CD4-positive, alpha-beta T cell treated with Interleukin-1 beta for 1 hour (primary cell): ENCODE results near the gene RRP1.

Source experiments
- DNase-seq, 2 donors: peaks; one replicate each; pipeline ENCODE4 v3.0.0-alpha.2; 2020 to 2022

Gene RRP1

GRCh38 chr21:43846430-43846829 is 57.1 kb downstream of the RRP1 start:
- DNase-seq, result no peak

GRCh38 chr21:43847301-43847700 is 57.9 kb downstream of the RRP1 start:
- DNase-seq, result no peak

- no peak for DNase-seq
Measured at GRCh38 chr21:43848771-43849170, 59.4 kb downstream of the RRP1 start.

GRCh38 chr21:43849532-43850299 is 60.3 kb downstream of the RRP1 start:
- no peak for DNase-seq

DNA sequence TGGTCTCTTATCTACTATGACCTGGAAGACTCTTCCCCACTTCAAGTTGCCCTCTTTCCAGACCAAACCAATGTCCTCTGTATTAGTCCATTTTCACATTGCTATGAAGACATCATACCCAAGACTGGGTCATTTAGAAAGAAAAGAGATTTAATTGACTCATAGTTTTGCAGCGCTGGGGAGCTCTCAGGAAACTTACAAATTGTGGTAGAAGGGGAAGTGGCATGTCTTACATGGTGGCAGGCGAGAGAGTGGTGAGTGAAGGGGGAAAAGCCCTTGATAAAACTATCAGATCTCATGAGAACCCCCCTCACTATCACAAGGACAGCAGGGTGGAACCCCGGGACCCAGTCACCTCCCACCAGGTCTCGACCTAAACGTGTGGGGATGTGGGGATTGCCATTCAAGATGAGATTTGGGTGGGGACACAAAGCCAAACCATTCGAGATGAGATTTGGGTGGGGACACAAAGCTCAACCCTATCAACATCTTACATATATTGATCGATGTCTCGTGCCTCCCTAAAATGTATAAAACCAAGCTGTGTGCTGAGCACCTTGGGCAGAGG is 61.4 kb downstream of the RRP1 start:
- DNase-seq, result no peak

GRCh38 chr21:43851593-43851992 is 62.2 kb downstream of the RRP1 start:
- DNase-seq, result no peak

DNA sequence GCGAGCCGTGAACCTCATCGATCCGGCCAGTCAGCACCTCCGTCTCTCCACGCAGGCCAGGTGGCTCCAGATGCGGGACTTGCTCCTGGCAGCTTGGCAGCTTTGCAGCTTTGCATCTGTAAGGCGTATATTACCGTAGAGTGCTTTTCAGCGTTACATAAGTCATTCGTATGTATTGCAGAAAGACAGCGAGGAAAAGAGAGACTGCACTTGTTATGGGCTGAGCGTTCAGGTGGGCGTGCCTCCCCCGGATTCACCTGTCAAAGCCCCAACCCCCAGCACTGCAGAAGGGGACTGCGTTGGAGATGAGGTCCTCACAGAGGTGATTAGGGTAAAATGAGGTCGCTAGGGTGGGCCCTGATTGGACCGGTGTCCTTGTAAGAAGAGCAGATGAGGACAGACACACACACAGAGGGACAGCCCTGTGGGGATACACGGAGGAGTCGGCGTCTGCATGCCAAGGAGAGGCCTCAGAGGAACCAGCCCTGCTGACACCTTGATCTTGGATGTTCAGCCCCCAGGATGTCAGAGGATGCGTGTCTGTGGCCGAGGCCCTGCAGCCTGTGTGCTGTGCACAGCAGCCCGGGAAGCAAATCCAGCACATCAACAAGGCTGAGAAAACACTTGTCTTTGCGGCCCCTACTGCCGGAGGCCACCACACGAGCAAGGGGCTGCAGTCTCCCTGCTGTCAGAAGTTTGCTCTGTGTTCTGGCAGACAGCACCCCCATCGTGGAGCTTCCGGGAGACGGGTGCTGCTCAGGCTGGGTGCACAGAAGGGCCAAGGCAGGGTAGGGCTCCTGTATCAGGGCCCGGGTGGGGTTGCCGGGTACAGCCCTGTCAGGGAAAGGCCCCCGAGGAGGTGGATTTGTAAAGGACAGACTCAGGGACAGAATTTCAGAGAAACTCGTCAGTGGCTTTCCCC is 64.7 kb downstream of the RRP1 start:
- no peak for DNase-seq
